ELF-1 (cell line): Measurements from ENCODE around the gene MRPL36.

Source experiments
- DNase-seq: peaks from one replicate; pipeline ENCODE4 v3.0.0-alpha.2; 2016; ENCODE audit warnings: low read depth, low spot score

The MRPL36 gene

GRCh38 chr5:1764606-1764960 lies 35.1 kb downstream of the MRPL36 start:
- DNase-seq: no peak

DNA sequence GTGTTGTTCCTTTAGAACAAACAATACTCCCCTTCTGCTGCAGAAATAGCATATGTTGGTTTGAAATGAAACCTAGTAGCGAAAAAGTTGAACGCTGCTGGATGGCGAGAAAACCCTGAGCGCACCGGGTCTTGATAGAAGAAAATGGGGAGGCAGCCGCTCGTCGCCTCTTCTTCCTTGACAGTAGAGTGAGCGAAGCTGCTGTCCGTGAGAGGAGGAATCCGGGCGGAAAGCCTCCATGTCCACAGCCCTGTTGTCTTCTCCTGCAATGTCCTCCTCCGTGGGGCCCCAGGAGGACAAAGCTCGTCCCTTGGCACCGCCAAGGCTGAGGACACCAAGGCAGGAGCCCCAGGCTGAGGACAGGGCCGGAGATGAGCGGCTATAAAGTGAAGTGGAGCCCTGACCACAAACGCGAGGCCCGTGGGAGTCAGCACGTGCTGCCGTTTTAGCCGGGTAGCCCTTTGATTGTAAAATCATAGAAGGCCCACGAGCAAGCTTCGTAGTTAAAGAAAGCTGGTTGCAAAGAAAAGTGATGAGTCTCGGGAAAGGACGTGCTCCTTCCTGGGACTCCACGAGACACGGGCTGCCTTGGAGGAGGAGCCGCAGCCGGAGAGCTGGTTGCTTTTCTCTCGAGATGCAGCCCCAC lies 35.6 kb downstream of the MRPL36 start:
- DNase-seq: no peak

- peak; percentile 64 for DNase-seq
Observed at GRCh38 chr5:1763548-1763911, 36.1 kb downstream of the MRPL36 start.

- no peak for DNase-seq
Observed at GRCh38 chr5:1762883-1763547, 36.6 kb downstream of the MRPL36 start.

GRCh38 chr5:1762121-1762882 lies 37.3 kb downstream of the MRPL36 start:
- no peak for DNase-seq

- no peak for DNase-seq
Observed at GRCh38 chr5:1761453-1761755, 38.2 kb downstream of the MRPL36 start.

DNA sequence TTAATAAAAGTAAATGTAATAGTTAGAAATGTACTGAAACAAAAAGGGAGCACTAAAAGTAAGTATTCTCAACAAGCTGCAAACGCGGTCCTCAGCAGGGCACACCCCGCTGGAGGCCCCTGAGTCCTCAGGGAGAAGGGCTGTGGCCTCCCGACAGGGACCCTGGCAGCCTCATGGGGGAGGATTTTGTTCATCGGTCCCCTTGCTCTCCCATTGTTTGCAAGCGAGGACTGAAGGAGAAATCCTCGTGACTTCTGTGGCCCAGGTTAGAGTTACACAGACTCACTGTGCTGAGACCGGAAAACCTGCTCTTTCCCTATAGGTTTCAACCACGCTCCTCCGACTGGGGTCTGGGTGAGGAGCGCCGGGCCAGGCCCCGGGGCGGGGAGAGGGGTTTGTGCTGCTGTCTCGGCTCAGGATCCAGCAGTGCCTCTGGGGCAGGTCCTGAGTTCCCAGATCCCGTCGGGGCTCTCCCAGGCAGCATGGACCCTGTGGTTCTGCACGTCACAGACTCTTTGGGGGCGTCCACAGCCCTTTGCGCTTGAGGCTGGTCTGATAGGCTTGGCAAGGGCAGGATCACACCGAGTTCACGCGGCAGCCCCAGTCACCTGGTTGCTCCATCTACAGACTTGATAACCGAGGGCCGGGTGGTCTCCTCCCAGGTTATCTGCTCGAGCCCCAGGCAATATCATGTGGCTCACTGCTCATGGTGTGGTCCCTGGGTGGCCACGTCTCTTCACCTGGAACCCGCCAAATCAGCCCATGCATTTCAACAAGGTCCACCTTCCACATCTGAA lies 38.8 kb downstream of the MRPL36 start:
- DNase-seq: no peak

DNA sequence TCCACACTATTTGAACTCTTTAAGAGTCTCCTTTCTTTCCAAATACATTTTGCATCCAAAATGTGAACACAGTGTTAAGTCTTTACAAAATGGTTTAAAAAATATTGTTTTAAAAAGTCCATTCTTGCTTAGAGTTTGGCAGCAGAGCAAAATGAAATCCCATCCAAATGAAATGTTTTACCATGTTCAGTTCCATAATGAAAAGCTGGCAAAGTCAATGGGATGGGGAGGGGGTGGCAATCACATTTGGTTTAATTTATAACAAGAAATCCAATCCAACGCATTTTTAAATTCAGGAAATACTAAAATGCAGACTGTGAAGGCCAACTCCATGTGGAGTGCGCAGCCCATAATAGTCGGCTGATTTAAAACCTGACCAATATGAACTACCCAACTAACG lies 39.4 kb downstream of the MRPL36 start:
- no peak for DNase-seq

DNA sequence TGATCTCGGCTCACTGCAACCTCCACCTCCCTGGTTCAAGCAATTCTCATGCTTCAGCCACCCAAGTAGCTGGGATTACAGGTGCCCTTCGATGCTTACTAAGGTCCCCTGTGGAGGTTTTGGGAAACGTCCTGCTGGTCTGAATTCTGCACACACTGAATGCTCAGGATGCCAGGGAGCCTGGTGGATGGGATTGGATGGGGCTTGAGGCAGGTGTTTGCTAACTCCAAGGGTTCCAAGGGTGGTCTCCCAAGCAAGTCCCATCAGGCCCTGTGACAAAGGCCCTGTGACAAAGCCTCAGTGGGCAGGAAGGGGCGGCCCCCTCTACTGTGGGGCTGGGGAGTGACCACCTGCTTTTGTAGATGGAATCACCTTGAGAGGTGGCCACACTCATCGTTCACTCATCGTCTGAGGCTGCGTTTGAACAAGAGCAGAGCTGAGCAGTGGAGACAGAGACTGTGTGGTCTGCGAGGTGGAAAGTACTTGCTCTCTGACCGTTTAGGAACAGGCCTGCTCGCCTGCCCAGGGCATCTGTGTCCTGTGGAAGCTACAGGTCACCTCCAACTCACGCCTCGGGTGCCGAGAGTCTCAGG lies 40.2 kb downstream of the MRPL36 start:
- DNase-seq: no peak

DNA sequence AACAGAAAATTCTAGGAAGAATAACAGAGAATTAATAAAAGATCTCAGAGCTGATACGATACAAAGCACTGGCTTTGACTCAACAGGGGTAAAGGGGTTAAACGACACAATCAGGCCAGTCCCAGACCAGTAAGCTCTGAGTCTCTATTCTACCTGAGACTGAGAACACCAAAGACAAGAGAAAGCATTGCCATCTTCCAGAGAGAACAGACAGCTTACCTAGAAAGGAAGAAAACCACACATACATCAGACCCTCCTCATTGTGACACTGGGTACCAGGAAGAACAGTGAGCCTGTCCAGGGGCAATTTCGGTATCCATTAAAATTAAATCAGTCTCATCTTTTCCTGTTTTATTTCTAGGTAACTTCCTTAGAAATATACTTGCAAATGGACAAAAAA lies 41.1 kb downstream of the MRPL36 start:
- no peak for DNase-seq

- no peak for DNase-seq
Observed at GRCh38 chr5:1757511-1757910, 42.1 kb downstream of the MRPL36 start.

GRCh38 chr5:1756481-1756880 lies 43.2 kb downstream of the MRPL36 start:
- DNase-seq: no peak

- no peak for DNase-seq
Observed at GRCh38 chr5:1755321-1755949, 44.2 kb downstream of the MRPL36 start.

DNA sequence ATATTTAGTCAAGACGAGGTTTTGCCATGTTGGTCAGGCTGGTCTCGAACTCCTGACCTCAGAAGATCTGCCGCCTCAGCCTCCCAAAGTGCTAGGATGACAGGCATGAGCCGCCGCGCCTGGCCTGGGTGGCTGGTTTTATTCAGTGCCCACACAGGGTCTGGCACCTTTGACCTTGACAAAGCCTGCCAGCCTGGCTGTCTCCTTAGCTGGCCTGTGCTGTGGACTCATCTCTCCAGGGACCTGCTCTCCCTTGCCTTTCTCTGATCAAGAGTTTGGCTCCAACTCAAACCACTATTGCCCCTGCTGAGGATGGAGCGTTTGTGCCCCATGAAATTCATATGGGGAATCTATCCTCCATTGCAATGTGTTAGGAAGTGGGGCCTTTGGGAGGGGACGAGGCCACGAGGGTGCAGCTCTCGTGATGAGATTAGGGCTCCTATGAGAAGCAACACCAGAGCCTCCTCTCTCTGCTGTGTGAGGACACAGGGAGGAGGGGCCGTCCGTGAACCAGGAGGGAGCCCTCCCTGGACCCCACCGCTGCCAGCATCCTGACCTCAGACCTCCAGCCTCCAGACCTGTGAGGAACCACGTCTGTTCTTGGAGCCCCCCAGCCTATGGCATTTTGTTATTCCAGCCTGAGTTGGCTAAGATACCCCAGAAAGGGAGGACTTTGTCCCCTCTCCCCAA lies 45.0 kb downstream of the MRPL36 start:
- no peak for DNase-seq

GRCh38 chr5:1753490-1753889 lies 46.1 kb downstream of the MRPL36 start:
- no peak for DNase-seq

DNA sequence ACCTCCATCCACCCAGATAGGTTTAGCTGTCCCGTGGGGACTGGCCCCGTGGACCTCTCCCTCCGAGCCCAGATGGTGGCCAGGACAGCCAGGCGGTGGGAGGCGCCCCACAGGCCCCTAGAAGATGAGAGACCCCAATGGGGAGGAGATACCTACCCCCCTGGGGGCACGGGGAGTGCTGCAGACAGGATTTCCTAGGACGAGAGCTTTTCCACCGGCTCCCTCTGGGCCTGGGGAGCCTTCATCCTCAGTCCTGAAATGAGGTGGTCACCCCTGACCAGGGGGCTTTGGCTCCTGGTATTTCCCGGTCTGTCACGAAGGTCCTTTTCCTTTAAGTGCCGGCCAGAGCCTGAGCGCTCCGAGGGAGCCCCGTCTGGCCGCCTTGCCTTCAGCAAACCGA lies 46.8 kb downstream of the MRPL36 start:
- no peak for DNase-seq

- DNase-seq: no peak
Observed at GRCh38 chr5:1751864-1752822, 47.5 kb downstream of the MRPL36 start.

GRCh38 chr5:1751026-1751863 lies 48.4 kb downstream of the MRPL36 start:
- no peak for DNase-seq

- DNase-seq: no peak
Observed at GRCh38 chr5:1750469-1750868, 49.2 kb downstream of the MRPL36 start.
